ENCODE results near the gene CARS1. TPM values are rescaled to one million over a fixed set of nuclear protein-coding genes. Genes with fewer than 3 reads are reported as not detected.
A peak's percentile ranks its signal among the peaks of the same experiment; 100 is the strongest.

The CARS1 gene
- total and polyA plus RNA-seq, 12 donors: 12.5 to 24.6 (median 15.9) TPM

- no peak for ATAC-seq
- 67 to 73% methylated on average over 11 of the region's 11 CpGs for WGBS, 2 donors
- intact Hi-C loops (cut with DNase I): loop anchor here in 2 of 10 donors (5.0 kb wide), 2 partner anchors 35 to 40 kb away; no protein-coding TSS in a partner anchor
- H3K36me3 ChIP-seq: peaks cover 0 to 23% (median 0%) of the 10 kb centered on the region in 9 donors
- peaks cover 5 to 72% (median 56%) of the 10 kb centered on the region in 9 donors for H3K4me1 ChIP-seq
- no peak overlapping the region for H3K4me3 ChIP-seq
- peak overlapping the region in 1 of 10 donors; percentile 31 for H3K27ac ChIP-seq
- no peak for DNase-seq
- H3K27me3 ChIP-seq: no peaks in the 10 kb centered on the region
- no peak for TF ChIP-seq CTCF (IDR thresholded peaks at IDR 0.05)
- no peaks in the 10 kb centered on the region for H3K9me3 ChIP-seq
Observed at GRCh38 chr11:3052567-3052966, 4.7 kb downstream of the CARS1 start.

GRCh38 chr11:3052109-3052479 lies 5.1 kb downstream of the CARS1 start:
- 55 to 59% methylated on average over 14 of the region's 14 CpGs for whole genome bisulfite sequencing, 2 donors
- H3K4me1 ChIP-seq: peaks cover 5 to 72% (median 56%) of the 10 kb centered on the region in 9 donors

GRCh38 chr11:3051196-3052108 lies 5.8 kb downstream of the CARS1 start:
- H3K4me1 ChIP-seq: peaks cover 5 to 68% (median 53%) of the 10 kb centered on the region in 9 donors
- peak overlapping the region in 1 of 10 donors; percentile 31 for H3K27ac ChIP-seq
- no peak overlapping the region for H3K4me3 ChIP-seq
- no peak for ATAC-seq
- WGBS, 2 donors: 75 to 77% methylated on average over 13 of the region's 13 CpGs
- intact Hi-C loops (cut with DNase I): loop anchor here in 2 of 10 donors (5.0 kb wide), 2 partner anchors 36 to 41 kb away; no protein-coding TSS in a partner anchor
- no peak for TF ChIP-seq CTCF (IDR thresholded peaks at IDR 0.05)
- no peak for DNase-seq
- no peaks in the 10 kb centered on the region for H3K27me3 ChIP-seq
- no peaks in the 10 kb centered on the region for H3K9me3 ChIP-seq
- peaks cover 0 to 32% (median 0%) of the 10 kb centered on the region in 9 donors for H3K36me3 ChIP-seq

More at GRCh38 chr11:3052109-3052479, 5.1 kb downstream of the CARS1 start:
- H3K4me3 ChIP-seq: no peak overlapping the region
- DNase-seq: no peak
- ATAC-seq: no peak
- no peaks in the 10 kb centered on the region for H3K27me3 ChIP-seq
- H3K36me3 ChIP-seq: peaks cover 0 to 28% (median 0%) of the 10 kb centered on the region in 9 donors
- H3K27ac ChIP-seq: peak overlapping the region in 1 of 10 donors; percentile 31
- intact Hi-C loops (cut with DNase I): loop anchor here in 2 of 10 donors (5.0 kb wide), 2 partner anchors 35 to 40 kb away; no protein-coding TSS in a partner anchor
- no peaks in the 10 kb centered on the region for H3K9me3 ChIP-seq
- TF ChIP-seq CTCF (IDR thresholded peaks at IDR 0.05): no peak

GRCh38 chr11:3050386-3051195 lies 6.6 kb downstream of the CARS1 start:
- H3K4me1 ChIP-seq: peaks cover 3 to 59% (median 44%) of the 10 kb centered on the region in 9 donors

More at GRCh38 chr11:3050386-3051195, 6.6 kb downstream of the CARS1 start:
- no peak for TF ChIP-seq CTCF (IDR thresholded peaks at IDR 0.05)
- H3K27me3 ChIP-seq: no peaks in the 10 kb centered on the region
- H3K36me3 ChIP-seq: peaks cover 0 to 40% (median 0%) of the 10 kb centered on the region in 9 donors
- ATAC-seq: no peak
- WGBS, 2 donors: 94 to 97% methylated on average over 18 of the region's 18 CpGs
- peak overlapping the region in 2 of 10 donors; percentile 22 to 66 for H3K27ac ChIP-seq
- no peak for DNase-seq
- no peaks in the 10 kb centered on the region for H3K9me3 ChIP-seq
- H3K4me3 ChIP-seq: no peak overlapping the region
- intact Hi-C loops (cut with DNase I): loop anchor here in 2 of 10 donors (5.0 kb wide), 2 partner anchors 37 to 42 kb away; no protein-coding TSS in a partner anchor
